ENCODE data around the gene NOTCH4.

NOTCH4 gene

DNA sequence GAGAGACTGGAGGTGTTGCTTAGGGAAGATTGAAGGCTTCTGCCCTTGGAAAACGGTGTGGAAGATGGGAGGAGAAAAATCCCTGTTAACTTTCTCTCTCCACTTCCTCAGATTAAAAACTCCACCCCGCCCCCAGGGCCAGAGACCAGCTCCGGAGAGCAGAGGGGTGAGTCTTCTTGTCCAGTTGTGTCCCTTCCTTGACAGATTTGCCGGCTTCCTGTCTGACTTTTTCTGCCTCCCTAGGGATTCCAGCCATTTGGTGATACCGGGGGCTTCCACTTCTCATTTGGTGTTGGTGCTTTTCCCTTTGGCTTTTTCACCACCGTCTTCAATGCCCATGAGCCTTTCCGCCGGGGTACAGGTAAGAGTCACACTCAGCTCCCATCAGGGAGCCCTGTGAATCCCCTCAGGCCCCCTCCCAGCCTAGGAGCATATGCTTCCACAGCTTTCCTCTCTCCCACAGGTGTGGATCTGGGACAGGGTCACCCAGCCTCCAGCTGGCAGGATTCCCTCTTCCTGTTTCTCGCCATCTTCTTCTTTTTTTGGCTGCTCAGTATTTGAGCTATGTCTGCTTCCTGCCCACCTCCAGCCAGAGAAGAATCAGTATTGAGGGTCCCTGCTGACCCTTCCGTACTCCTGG lies 44.0 kb downstream of the NOTCH4 start:
- no peak for DNase-seq

- no peak for DNase-seq
These were observed 45.1 kb downstream of the NOTCH4 start for GRCh38 chr6:32178547-32179440.

DNA sequence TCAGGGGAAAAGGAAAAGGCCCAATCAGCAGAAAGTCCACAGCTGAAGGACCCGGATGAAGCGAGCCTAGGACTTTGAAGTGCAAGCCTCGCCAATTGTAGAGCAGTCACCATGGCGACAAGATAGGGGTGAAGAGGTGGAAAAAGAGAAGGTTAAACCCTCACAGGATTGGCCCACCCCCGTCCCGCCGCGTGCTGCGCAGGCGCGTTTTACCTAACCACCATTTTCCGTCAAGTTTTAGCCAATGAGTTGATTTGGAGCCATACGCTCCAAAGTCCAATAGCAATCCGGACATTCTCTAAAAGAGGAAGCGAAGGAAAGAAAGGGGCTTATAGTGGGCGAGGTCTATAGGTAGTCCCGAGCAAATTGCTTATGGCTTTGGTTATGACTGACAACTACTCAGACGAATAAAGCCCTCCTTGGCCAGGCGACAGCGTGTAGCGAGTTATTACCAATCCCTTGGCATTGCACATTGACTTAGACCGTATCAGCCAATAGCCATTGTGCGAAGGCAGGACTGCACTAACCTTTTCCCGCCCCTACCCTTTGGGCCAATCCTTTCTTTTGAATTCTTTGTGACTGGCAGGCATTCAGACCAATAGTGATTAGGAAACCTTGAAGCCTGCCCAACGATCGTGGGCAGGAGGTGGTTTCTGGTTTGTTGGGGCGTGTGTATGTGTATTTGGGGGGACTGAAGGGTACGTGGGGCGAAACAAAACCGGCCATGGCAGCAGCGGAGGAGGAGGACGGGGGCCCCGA lies 45.9 kb downstream of the NOTCH4 start, which contains the start of gene RNF5:
Gene RNF5 (plus strand): TSS at position 618 of the 759 bp plus-strand sequence. CDS start 107 bp downstream, at position 725.
- peak; percentile 100 for DNase-seq

- DNase-seq, result no peak
These were observed 46.6 kb downstream of the NOTCH4 start for GRCh38 chr6:32177183-32177787.

DNA sequence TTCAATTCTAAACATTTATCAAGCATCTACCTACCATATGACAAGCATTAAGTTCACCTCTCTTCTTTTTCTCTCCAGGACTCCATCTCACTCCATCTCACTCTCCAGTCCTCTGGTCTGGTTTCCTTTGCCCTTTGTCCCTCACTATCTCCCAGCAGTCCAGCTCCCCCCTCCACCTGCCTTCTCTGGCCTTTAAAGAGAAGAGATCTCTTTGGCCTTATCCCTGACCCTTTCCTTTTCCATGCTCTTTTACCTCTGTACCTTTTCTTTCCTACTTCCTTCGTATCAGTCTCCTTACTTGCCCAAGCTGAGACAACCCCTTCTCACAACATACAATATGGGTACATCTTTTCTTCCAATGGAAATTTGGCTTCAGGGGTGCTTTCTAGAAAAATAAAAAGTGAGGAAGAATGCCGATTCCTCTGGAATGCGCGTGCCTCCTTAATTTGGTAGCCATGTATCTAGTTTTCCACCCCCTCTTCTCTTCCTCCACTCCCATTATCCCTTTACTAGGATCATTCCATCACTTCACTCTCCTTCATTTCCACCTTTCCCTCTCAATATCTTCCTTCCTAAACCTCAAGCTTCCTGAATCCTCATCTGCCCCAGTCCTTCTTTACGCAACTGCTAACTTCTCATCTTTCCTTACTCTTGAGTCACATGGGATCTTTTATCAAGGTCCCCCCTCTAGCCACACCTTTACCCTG lies 47.2 kb downstream of the NOTCH4 start:
- DNase-seq, result peak; percentile 82

DNA sequence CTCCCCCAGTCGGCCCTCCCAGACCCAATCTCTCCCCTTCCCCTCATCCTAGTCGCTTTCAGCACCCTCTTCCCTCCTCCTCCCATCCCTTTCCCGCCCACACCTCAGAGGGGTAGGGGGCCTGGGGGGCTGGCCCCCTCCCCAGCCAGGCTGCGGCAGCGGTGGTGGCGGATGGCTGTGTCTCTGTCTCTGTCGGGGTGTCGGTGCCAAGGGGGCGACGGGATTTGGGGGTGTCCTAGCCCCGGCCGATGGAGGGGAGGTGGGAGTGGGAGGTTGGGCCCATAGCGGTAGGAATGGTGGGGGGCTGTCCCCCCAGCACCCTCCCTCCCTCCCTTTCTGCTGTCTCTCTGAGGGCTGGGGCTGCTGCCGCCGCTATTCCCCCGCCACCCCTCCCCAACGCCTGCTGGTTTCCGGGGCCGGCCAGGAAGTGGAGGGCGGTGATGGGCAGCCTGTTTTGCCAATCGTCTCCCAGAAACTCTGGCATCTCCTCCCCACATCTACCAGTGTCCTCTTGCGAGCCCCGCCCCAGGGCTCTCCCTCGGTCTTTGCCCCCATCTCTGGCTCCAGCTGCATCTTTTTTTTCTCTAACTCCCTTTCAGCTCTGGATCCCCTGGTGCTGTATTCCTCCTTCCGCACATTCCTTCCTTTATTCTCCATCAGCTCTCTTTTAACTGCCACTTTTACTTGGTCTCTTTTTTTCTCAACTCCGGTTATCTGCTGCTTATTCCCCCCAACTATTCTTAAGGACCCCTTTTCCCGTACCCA lies 48.0 kb downstream of the NOTCH4 start, which contains the start of gene AGPAT1:
Gene AGPAT1 (minus strand): TSS at position 374 of the 765 bp plus-strand sequence. CDS start 4,588 bp downstream, outside the sequence.
- peak; percentile 91 for DNase-seq

DNA sequence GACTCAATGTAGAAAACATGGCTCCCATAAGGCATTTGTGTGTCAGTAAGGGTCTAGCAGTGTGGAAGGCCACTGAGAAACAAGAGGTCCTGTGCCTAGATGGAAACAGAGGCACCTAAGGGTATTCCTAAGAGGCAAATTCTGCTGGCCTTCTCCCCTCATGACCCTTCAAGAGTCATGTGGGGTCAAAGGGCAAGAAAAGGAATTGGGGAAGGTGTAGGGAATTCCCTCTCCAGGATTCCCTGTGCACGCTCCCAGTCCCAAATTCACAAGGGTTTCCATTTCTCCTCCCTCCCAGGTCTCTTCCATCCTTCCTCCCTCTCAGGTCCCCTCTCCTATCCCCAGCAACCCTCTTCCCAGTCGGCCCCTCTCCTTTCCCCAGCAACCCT lies 48.6 kb downstream of the NOTCH4 start:
- DNase-seq, result no peak

- no peak for DNase-seq
These were observed 49.5 kb downstream of the NOTCH4 start for GRCh38 chr6:32174416-32174815.

DNA sequence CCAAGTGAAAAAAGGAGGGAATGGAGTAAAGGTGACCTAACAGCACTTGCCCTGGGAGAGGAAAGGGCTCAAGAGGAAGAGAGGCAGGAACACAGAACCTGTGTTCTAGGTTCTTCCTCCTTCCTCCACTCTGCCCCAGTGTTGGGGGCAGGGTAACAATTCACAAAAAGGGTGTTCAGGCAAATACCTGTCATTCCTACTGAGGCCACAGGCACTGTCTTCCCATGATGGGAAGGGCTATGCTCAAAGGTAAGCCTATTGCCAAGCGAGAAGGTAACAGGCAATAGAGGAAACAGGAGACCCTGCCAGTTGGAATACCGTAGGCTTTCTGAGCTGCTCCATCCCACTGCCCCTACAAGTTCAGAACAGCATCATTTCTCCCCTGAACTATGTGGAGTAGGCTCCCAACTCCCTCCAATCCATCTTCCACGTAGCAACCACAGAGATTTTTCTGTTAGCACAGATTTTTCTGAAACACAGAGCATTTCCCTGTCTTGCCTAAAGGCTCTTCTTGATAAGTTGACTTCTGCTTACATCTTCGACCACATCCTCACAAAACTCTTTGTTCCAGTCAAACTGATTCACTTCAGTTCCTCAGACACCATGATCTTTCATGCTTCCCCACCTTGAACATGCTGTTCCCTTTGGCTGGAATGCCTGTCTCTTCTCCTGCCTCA lies 50.7 kb downstream of the NOTCH4 start:
- no peak for DNase-seq

GRCh38 chr6:32171234-32171633 lies 52.6 kb downstream of the NOTCH4 start:
- DNase-seq, result no peak

DNA sequence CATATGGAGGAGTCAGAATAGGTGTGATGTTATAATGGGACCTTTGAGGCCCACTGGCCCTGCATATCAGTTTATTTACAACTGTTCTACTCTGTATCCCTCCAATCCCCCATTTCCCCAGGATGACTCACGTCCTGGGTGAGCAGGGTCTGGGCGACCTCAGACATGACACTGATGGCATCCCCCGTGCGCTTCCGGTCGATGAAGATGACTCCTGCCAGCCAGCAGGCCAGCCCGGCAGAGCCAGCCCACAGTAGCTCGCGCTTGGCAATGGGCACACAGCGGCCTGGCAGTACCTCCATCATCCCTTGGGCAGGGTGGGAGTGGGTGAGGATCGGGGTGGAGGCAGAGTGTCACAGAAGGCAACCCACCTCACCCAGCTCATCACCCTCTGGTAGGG lies 53.6 kb downstream of the NOTCH4 start:
- no peak for DNase-seq

DNA sequence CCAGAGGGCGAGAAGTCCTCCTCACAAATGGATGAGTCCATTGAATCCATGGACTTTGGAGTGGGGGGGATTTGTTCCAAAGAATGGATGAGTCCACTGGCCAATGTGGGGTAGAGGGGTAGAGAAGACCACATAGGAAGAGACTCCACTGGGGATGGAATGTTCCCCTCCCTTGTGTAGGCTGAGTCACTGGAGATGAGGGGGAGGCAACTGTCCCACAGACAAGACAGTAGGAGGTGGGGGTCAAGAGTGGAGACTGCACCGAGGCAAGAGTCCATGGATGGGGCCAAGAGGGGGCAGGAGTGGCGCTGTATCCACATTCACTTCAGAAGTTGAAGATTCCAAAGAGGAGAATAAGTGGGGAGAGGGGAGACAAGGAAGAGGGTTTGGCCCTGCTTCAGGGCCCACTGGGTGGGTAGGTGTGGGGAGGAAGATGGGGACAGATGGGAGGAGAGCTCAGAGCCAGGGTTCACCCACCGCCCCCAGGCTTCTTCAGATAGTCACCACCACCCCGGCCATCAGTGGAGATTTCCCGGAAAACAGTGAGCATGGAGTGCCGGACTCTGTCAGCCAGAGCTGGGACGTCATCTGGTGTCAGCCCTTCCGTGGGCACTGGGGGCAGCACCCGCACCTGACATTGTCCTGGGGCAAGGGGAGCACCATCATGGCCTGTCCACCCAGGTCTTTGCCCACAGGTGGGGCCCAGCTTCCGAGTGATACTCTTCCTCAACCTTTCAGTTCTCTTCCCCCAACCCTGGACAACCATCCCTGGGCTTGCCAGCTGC lies 54.9 kb downstream of the NOTCH4 start:
- DNase-seq, result no peak

GRCh38 chr6:32168350-32168749 lies 55.5 kb downstream of the NOTCH4 start:
- DNase-seq, result no peak

- no peak for DNase-seq
These were observed 56.1 kb downstream of the NOTCH4 start for GRCh38 chr6:32167761-32168262.

DNA sequence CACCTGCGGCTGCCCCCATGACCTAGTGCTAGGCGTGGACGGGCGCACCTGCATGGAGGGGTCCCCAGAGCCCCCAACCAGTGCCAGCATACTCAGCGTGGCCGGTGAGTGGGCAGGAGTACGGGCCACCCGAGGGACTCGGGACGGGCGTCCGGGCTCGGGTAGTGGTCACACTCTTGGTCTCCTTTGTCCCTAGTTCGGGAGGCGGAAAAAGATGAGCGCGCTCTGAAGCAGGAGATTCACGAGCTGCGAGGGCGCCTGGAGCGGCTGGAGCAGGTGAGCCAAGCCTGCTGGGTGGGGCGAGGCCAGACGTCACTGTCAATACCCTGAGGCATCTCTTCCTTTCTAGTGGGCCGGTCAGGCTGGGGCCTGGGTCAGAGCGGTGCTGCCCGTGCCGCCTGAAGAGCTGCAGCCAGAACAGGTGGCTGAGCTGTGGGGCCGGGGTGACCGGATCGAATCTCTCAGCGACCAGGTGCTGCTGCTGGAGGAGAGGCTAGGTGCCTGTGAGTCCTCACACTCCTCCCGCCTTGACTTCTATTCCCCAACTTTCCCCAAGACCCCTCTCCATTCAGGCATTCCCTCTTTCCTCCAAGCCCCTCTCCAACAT lies 56.6 kb downstream of the NOTCH4 start:
- DNase-seq, result no peak

GRCh38 chr6:32166411-32167061 lies 57.3 kb downstream of the NOTCH4 start:
- no peak for DNase-seq

GRCh38 chr6:32164295-32164694 lies 59.6 kb downstream of the NOTCH4 start, which contains the start of gene EGFL8:
EGFL8 (plus strand) TSS chr6:32164595; CDS start chr6:32166166, 1,571 bp downstream.
- no peak for DNase-seq

DNA sequence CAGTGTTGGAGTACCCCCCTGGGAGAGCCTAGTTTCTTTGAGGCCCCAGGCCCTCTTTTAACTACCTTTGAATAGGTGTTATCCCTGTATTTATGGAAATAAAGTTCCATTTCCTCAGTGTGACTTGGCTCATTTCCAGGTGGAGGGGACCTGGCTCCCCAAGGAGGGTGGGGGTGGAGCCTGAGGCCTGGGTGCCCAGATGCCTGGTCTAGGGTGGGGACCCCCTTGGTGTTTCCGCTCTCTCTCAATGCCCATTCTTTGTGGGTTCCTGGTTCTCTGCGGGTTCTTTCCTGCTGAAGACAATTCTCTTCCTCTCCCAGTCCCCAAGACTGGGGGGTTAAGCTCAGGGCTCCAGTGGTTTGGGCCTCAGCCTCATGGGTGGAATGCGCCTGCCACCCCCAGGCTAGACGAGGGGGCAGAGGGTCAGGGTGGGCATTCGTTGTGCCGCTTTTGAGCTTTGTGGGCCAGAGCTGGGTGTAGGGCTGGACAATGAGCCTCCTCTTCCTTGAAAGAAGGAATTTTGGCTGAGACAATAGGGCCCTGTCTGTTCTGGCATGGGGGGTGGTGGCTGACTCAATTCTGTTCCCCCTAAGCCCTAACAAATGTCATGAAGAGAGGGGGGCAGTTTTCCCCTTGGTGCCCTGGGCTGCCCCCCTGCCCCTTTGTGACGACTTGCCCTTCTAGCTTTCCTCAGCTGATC lies 60.2 kb downstream of the NOTCH4 start:
- DNase-seq, result no peak
